Dedifferentiated amniotic fluid mesenchymal stem cell (primary cell): ENCODE measurements around the gene C19orf47.

ENCODE experiments used
- DNase-seq: peaks from one replicate; pipeline ENCODE4 v3.0.0-alpha.2; 2016; ENCODE audit errors: extremely low spot score

C19orf47 gene

DNA sequence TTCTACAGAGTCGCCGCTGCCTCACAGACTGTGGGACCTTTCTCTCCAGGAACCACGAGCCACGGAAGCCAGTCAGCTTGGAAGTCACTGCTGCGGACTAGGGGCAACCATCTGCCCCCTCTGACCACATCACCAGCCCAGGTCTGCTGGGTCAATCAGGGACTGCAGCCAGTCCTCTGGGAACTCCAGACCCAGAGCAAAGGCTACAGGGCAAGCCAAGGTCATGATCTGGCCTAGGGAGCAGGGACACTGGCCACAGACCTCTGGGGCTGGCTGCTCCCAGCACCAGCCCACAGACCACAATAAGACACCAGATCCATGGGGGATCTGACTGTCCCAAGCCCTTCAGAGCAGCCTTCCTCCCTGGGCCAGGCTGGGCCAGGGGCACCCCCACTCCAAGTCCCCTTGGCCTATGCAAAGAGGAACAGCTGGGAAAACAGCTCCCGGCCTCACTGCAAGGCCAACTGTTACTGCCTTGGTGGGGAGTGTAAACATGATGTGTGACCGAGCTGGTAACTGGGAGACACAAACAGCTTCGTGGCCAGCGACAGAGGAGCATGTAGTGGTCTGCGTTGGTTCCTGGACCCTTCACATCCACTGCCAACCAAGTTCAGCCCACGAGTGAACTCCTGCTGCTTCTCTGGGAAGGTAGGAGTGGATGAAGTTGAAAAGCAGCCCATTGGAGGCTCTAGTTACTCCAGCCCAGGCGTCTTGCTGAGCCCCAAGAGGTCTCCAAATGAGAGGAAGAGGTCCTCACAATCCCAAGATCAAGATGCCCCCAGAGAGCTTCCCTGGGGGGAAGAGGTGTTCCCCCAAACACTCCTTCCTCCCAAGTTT lies 64.6 kb downstream of the C19orf47 start:
- no peak for DNase-seq

DNA sequence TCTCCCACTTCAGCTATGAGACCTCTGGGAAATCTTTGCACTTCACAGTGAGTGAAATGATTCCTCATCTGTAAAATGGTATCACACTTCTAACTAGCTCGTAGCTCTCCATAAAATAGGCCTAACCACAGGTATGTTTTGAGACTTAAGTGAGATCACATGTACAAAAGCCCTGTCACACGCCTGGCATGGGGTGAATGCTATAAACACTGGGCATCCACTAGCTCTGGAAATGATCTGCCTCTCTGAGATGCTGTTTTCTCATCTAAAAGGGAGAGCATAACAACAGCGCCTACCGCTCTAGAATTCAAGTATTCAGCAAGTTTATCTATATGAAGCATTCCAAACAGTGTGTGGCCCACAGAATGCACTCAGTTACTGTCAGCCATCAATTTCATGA lies 65.3 kb downstream of the C19orf47 start:
- no peak for DNase-seq

DNA sequence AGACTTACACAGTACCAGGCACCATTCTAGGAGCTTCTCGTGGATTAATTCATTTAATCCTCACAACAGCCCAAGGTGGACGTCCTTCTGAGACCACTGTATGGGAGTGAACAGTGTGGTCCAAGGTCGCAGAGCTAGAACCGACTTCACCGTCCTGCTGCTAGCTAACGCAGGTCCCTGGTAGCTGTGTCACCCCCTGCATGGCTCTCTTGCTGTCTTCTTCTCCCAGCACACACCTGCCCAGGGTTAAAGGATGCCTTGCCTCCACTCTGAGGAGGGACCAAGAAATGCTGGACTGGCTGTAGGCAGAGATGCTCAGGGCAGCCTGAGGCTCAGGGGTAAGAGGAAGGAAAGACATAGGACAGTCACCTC lies 66.0 kb downstream of the C19orf47 start:
- no peak for DNase-seq

DNA sequence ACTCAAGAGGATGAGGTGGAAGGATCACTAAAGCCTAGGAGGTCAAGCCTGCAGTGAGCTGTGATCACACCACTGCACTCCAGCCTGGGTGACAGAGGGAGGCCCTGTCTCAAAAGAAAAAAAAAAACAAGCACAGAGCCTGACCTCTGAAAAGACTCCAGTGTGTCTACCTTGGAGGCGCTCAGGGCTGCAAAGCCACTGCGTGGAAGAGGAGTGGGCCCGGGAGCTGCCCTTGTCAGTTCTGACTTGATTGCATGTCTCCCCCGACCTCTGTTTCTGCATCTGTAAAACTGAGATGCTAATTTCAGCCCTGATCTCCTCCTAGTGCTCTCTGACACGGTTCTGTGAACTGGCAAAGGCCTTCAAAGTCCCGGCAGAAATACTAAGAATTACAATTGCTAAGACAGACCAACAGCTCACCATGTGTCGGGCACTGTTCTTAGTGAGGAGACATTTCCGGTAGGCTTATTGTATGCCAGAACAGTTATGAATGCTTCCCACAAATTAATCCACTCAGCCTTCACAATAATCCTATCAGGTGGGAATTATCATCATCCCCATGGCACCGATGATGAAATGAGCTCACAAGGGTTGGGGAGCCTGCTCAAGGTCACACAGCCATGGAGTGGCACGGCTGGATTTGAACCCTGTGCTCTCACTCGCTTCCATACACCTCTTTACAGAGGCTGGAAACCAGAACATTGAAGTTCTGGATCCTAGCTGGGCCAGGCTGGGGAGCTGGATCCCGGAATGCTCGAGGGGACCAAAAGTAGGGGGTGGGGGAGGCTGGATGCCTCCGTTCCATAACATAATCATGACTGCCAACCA lies 66.6 kb downstream of the C19orf47 start:
- no peak for DNase-seq

DNA sequence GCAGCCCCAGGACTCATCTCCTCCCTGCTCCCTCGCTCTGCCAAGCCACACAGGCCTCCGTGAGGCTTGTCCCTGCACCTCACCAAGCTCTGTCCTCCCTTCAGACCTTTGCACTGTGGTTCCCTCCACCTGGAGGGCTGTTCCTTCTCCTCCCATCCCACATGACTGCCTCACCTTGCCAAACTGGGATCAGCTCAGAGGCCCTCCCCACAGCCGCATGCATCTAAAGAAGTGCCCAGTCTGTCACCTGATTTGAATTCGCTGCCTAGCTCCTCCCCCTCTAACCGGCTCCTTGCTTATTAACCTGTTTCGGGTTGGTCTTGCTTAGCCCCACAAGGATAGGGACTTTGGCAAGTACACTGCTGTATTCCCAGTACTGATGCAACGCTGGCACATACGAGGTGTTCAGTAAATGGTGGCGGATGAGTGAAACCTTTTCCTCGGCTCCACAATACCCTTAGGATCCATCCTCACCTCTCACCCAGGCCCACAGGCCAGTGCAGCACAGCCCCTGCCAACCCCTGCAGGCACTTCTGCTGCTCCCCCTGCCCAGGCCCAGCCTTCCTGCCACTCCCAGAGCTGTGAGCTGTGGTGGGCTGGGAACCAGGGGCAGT lies 67.5 kb downstream of the C19orf47 start:
- no peak for DNase-seq

DNA sequence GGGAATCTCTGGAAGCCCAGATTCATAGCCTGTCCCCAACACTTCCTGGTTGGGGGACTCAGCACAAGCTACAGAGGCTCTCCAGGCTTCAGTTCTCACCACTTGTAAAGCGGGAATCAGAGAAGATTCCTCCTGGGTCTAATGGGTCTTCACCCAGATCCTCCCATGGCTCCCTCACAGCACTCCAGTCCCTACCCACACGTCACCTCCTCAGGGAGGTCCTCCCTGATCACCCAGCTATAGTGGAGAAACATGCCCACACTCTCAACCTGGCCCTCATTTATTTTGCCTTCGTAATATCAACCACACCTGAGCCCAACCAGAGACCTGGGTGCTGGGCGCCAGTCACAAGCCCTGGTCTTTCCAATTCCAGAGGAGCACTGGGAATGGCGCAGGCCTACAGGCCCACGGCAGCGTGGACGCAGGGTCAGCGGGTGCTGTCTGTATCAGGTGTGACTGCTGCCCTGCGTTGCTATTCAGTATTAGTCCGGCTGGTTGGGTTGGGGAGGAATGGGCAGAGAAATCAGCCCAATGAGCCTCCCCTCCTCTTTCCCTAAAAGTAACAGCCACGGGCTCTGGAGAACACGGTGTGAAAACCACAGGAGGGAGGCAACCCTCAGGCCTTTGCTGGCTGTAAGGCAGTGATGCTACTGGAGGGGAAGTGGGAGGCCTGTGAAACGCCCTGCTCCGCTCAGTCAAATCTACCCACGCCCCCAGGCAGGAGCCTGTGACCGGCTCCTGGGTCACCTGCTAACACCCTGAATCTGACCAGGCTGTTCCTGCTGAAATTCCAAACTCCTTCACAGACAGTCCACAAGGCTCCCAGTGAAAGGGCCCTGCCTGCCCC lies 68.2 kb downstream of the C19orf47 start:
- DNase-seq: no peak

DNA sequence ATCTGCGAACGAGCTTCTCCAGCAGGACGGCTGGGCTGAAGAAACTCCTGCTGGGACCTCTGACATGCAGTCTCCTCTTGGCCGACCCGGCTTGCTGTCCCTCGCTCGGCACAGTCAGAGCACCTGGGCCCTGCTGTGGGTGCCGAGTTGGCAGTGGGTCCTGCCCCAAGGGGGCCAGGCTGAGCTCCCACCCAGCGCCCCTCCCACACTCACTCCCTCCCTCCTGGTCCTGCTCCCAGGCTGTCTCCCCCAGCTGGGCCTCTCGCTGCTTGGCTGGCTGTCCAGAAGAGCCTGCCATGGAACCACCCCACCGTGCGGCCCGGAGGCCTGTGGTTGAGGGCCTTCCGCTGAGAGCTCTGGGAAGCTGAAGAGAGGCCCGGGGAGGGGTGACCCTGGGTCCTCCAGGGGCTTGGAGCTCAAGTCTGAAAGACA lies 69.1 kb downstream of the C19orf47 start:
- peak; percentile 17 for DNase-seq

DNA sequence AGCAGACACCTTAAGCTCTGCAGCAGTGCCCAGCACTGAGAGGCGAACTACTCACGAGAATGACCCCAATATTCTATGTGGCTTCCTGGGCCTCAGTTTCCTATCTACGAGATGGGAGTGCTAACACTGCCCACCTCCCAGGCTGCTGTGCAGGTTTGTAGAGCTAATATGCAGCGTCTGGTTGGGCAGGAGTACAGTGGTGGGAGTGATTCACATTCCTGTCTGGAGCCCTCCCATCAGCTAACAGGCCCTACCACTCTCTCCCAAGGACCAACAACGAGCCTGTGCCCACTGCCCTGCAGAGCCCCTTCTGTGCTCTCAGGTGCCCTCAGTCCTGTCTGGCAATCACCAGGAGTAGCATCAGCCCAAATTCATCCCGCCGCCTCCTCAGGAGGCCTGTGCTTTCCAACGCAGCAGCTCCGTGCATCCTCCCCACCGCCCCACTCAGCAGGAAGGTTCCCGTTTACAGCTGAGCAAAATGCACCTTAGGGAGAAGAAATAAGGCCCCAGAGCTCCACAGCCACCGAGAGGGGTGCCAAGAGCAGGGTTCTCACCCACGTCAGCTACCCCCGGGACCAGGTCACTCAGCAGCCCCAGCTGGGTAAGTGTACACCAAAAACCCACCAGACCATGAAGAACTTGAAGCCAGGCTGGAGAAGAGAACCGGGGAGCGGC lies 69.7 kb downstream of the C19orf47 start:
- no peak for DNase-seq

DNA sequence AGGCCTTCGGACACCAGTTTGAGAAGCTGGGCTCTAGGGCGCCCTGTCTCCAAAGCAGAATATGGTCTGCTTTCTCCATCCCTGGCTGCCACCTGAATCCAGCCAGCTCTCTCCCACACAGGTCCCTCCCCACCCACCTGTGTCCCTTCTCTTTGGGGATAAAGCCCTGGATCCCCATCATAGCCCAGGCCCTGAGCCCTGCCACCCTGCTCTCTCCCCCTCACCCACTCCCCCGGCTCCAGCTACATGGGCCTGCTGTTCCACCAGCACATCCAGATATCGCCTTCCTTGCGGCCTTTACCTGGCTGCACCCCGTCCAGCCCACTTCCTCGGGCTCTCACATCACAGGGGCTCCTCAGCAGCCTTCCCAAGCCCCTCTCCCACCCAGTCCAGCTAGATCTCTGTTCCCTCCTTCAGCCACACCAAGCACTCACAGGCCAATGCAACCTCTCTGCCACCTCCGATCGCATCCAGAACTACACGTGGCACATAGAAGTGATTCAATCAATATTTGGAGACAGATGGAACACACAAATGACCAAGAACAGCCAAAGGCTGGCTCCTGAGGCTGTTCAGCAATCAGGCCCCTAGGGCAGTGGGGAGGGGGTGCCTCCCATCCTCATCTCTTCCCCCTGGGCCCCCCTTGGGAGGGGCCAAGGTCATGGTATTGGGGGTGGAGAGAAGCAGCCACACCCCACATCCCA lies 70.7 kb downstream of the C19orf47 start:
- no peak for DNase-seq

DNA sequence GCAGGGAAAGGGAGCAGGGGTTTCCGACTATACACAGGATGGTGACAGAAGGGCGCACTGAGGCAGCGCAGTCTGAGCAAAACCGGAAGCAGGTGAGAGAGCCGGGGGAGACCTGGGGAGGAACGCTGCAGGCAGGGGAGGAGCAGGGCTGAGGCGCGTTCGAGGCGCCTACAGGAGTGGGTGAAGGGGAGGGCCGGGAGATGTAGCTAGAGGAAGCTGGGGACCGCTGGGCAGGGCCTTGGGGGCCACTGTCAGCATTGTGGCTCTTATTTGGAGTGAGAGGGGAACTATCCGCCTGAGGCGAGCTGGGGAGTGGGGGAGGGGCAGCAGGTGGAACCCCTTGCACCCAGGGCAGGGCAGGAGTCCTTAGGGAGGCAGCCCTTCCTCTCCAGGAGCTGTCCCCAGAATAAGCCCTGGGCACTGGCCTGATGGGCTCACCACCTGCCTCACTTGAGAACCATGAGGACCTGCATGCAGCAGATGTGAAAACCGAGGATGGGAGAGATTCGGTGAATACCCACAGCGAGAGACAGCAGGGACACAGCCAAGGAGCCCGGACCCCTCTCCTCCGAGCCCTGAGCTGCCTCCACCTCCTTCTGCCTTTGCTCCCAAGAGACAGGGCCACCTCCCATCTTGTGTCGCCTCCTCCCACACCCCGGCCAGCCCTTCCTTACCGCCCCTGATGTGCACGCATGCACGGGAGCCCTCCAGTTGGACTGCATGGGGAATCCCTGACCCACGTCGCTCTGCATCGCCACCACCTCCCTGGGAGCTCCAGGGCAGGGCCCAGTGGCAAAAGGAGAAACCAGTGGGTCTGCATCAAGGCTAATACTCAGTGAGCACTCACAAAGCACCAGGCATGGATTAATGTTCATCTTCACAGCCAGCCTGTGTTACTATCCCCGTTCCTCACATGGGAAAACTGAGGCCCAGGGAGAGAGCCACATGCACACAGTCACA lies 73.3 kb downstream of the C19orf47 start:
- DNase-seq: no peak

DNA sequence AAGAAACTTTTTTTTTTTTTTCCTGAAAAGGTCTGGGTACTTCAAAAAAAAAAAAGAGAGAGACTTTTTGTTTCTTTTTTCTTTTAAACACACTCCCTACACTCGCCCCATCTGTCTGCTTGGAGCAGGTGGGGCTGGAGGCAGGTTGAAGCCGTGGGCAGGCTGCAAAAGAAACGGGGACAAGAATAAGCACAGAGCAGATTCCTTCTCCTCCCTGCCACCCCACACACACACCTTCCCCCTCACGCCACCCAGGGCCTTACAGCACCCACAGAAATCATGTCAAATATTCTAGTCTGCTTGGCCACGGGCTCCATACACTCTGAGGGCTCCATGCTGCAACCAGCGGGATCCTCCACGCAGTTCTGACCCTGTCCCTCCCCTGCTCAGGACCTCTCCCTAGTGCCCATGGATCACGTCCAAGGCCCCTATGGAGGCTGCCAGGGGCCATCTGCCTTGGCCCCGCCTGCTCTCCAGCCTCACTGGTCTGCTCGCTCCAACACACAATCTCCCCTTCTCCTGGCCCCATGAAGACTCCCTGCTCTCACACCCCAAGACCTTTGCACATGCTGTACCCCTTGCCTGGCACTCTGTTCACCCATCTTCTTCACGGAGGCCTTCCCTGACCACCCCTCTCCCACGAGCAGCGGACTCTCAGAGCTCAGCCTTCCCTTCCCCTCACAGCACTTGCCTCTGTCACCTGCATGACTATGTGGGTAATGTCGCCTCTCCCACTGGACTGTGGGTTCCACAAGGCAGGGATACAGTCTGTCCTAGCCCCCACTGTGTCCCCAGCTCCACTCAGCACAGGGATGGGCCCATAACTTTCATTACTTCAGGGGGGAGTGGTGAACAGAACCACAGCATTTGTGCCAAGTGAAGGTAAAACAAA lies 74.5 kb downstream of the C19orf47 start:
- DNase-seq: no peak

DNA sequence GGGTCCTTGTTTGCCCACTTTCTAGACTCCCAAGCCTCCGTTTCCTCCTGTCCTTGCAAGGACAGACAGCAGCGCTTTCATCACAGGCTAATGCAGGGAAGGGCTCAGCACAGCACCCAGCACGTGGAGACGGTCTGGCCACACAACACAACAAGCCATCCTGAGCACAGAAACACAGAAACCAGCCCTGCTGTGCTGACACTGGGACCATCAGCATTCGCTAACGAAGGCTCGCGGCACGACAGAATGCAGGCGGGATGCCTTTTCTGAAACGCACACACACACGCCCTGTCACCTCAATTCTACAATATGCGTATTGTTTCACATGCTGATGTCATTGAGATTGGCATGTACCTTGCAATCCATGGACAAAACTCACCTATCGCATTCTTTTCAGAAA lies 75.9 kb downstream of the C19orf47 start:
- no peak for DNase-seq

DNA sequence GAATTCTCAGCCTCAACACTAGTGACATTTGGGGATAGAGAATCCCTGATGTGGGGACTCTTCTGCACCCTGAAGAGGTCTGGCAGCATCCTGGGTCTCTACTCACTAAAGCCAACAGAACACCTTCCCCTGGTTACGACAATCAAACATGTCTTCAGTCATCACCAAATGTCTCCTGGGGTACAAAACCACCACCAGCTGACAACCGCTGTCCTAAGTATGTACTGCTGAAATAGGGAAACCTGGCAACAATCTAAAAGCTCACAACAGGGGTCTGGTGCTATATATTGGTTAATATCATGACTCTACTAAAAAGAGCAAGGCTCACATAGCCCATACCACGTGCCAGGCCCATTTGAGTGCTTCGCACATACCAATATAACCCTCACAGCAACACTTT lies 76.5 kb downstream of the C19orf47 start:
- no peak for DNase-seq

DNA sequence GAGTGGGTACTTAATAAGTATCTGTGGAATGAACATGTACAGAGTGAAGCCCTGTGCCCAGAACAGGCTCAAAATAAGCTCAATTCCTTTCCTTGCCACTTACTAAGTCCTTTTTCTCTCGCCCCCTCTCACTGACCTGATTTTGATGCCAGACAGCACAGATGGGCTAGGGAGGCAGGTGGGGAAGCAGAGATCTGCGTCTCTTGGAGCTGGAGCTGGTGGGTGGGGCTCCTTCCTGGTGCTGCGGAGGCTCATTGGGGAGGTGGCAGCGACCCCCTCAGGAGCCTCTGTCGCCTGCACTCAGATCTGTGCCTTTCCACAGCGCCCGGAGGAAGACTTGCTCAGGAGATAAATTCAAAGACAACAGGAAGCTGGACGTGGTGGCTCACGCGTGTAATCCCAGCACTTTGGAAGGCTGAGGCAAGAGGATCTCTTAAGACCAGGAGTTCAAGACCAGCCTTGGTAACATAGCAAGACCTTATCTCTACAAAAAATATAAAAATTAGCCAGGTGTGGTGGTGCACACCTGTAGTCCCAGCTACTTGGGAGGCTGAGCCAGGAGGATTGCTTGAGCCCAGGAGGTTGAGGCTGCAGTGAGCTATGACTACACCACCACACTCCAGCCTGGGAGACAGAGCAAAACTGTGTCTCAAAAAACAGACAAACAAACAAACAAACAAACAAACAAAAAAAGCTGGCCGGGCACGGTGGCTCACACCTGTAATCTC lies 77.7 kb downstream of the C19orf47 start:
- DNase-seq: no peak
